ENCODE measurements around the gene LOXHD1.

- TF ChIP-seq CTCF (IDR thresholded peaks at IDR 0.05) (no peak), POLR2A (IDR thresholded peaks at IDR 0.05) (no peak), POLR2AphosphoS5 (IDR thresholded peaks at IDR 0.05; ENCODE audit: insufficient read depth in 1 of 2, low read depth in 1 of 2) (no peak)
These were observed 6.3 kb downstream of the LOXHD1 start for GRCh38 chr18:46650681-46651080.

Data from vagina (tissue), 2 donors.